BLaER1 (cell line): ENCODE results near the gene PHAX.
"Not testable (repeated sequence)": the region's sequence is repeated elsewhere in the genome, so short reads cannot be mapped to it uniquely, and the experiment has no call there.

Source experiments
- H3K27ac ChIP-seq: shearing (Covaris generic); formaldehyde crosslinking; 2 replicates; pipeline ENCODE4 v1.8.1; 2022
- H3K27me3 ChIP-seq: shearing (Covaris generic); formaldehyde crosslinking; 2 replicates; pipeline ENCODE4 v1.8.1; 2022
- H3K36me3 ChIP-seq: shearing (Covaris generic); formaldehyde crosslinking; 2 replicates; pipeline ENCODE4 v1.8.1; 2022
- H3K4me1 ChIP-seq: shearing (Covaris generic); formaldehyde crosslinking; 2 replicates; pipeline ENCODE4 v1.8.1; 2022
- H3K4me2 ChIP-seq: shearing (Covaris generic); formaldehyde crosslinking; 2 replicates; pipeline ENCODE4 v1.8.1; 2022
- H3K4me3 ChIP-seq: shearing (Covaris generic); formaldehyde crosslinking; 2 replicates; pipeline ENCODE4 v1.8.1; 2022
- H3K9ac ChIP-seq: shearing (Covaris generic); formaldehyde crosslinking; 2 replicates; pipeline ENCODE4 v1.8.1; 2022
- H3K9me3 ChIP-seq: shearing (Covaris generic); formaldehyde crosslinking; 2 replicates; pipeline ENCODE4 v1.8.1; 2022
- H4K20me1 ChIP-seq: shearing (Covaris generic); formaldehyde crosslinking; 2 replicates; pipeline ENCODE4 v1.8.1; 2022
- Cebpa-rat ChIP-seq: shearing (Covaris generic); IDR thresholded peaks from 2 replicates; pipeline ENCODE4 v1.8.1; 2022

PHAX gene

DNA sequence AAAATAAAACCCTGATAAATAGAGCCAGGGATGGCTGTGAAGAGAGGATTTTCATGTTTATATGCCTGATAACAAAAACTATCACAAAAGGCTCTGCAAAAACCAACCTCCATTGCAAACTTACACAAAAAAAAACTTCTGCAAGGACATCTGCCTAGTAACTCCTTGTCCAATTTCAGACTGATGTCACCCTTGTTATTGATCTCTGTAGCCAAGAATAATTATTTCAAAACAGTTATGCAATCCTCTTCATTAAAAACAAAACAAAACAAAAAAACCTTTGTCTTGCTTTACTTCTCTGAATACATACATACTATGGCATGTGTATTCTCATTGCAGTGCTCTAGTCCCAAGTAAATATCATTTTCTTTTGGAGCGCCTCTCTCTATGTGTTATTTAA, 49.7 kb downstream of the PHAX start:
- H3K4me1 ChIP-seq: 0 out of 2 replicates have a peak, but pooled peaks cover 6% of the 10 kb centered on the region
- H3K36me3 ChIP-seq: no peaks in the 10 kb centered on the region
- H3K4me2 ChIP-seq: no peak overlapping the region
- no peak overlapping the region for H3K9ac ChIP-seq
- TF ChIP-seq Cebpa-rat: no peak
- no peaks in the 10 kb centered on the region for H3K27me3 ChIP-seq
- 0 out of 2 replicates have a peak, but pooled peaks cover 5% of the 10 kb centered on the region for H3K9me3 ChIP-seq
- no peak overlapping the region for H3K4me3 ChIP-seq
- no peaks in the 10 kb centered on the region for H4K20me1 ChIP-seq
- no peak overlapping the region for H3K27ac ChIP-seq

DNA sequence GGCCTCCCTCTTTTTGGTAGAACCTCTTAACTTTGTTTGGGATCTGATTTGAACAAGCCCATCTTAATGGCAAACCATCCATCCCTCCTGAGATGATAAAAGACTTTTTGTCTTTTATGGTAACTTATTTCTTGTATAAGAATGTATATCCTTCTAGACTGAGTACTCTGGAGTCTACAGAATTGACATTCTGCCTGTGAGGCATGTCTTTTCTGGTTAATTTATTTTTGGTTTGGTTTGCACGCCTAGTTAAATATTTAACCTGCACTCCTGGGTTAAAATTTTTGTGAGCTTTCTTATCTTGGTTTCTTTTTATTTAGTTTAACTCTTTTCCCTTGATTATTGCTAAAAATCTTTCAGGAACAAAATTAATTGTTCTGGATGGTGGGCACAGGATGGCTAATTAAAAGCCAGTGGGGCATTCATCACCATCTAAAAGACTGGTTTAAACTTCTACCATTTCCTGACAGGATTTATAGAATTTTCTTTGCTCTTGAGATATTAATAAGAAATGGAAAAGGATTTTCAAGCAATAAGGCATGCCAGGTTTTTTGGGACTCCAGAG, 50.3 kb downstream of the PHAX start:
- no peak overlapping the region for H3K4me2 ChIP-seq
- 0 out of 2 replicates have a peak, but pooled peaks cover 5% of the 10 kb centered on the region for H3K9me3 ChIP-seq

DNA sequence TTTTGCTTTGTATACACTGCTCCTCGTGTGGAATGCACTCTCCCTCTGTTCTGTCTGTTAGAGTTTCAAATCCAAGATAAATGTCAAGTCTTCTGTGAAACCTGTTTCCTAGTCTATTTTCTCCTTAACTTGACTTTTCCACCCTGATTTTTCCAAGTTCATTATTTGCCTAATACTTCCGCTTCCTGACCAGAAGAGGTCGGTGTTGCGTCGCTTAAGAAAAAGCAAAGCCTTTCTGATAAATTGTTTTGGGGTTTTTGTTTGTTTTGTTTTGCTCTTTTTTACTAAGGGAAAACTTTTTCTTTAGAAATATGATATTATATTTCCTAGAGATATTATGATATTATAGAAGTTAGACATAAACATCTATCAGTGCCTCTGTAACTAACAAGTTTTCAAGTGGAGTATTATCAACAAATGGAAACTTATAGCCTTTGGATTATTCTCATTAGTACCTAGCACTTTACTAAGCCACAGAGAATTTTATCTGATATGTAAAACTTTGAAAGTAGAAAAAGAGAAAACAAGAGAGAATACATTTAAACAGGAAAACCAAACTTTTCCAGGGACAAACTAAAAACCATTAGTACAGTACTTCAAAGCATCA, 55.8 kb downstream of the PHAX start:
- Histone ChIP-seq H3K4me3 (no peak overlapping the region), H3K27me3 (no peaks in the 10 kb centered on the region), H3K36me3 (no peaks in the 10 kb centered on the region), H3K4me1 (0 out of 2 replicates have a peak, but pooled peaks cover 5% of the 10 kb centered on the region), H3K4me2 (no peak overlapping the region), H4K20me1 (no peaks in the 10 kb centered on the region), H3K9ac (no peak overlapping the region), H3K27ac (no peak overlapping the region), H3K9me3 (no peaks in the 10 kb centered on the region)
- TF ChIP-seq Cebpa-rat: no peak

More for the DNA sequence above, 50.3 kb downstream of the PHAX start:
- Histone ChIP-seq H3K9ac (no peak overlapping the region), H3K27me3 (no peaks in the 10 kb centered on the region), H4K20me1 (no peaks in the 10 kb centered on the region), H3K4me1 (0 out of 2 replicates have a peak, but pooled peaks cover 6% of the 10 kb centered on the region), H3K4me3 (no peak overlapping the region), H3K36me3 (no peaks in the 10 kb centered on the region), H3K27ac (no peak overlapping the region)
- TF ChIP-seq Cebpa-rat: no peak

DNA sequence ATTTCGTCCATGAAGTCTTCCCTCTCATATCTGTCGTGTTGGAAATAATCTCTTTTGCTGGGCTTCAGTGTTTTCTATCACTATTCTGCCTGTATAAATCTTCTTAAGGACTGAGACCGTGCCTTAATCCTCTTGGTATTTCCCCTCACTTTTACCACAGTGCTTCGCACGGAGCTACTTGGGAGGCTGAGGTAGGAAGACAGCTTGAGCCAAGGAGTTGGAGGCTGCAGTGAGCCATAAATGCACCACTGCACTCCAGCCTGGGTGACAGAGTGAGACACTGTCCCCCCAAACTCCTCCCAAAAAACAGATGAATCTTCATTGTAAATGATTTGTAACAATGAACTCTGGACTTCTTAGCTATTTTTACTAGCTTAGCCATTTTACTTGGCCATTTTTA, 57.8 kb downstream of the PHAX start:
- H3K36me3 ChIP-seq: no peaks in the 10 kb centered on the region
- H3K4me2 ChIP-seq: no peak overlapping the region
- no peak for TF ChIP-seq Cebpa-rat
- H3K9me3 ChIP-seq: no peaks in the 10 kb centered on the region
- H3K4me3 ChIP-seq: no peak overlapping the region
- H3K27me3 ChIP-seq: no peaks in the 10 kb centered on the region
- H3K4me1 ChIP-seq: no peaks in the 10 kb centered on the region
- no peaks in the 10 kb centered on the region for H4K20me1 ChIP-seq
- H3K27ac ChIP-seq: no peak overlapping the region
- no peak overlapping the region for H3K9ac ChIP-seq

DNA sequence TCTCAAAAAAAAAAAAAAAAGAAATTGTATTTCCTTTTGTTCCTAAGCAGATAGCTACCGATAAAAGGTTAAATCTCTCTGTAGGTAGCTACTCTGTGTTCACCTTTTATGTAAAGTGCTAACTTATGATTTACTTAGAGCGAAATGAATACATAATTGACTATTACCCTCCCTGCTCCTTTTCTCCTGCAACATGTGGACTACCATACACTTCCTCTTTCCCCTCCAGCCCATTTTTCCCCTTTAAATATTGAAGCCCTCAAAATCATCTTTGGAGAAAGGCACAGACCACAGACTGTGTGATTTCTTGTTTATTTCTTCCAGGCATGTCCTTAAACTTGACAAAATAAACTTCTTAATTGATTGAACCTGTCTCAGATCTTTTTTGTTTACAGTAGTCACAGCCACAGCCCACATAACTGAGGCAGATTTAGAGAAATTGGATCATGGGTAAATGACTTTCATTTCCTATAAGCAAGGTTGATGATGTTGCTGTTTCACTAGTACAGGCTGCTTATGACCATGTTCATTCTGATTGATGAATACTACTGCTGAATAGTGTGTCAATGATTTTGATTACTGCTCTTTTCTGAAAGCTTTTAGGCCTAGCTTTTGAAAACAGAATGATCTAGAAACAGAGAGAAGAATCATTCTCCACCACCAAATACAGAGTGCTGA, 59.2 kb downstream of the PHAX start:
- Histone ChIP-seq H3K36me3 (no peaks in the 10 kb centered on the region), H4K20me1 (no peaks in the 10 kb centered on the region), H3K4me3 (no peak overlapping the region), H3K27me3 (no peaks in the 10 kb centered on the region), H3K4me2 (no peak overlapping the region), H3K27ac (no peak overlapping the region), H3K9ac (no peak overlapping the region), H3K4me1 (no peaks in the 10 kb centered on the region), H3K9me3 (no peaks in the 10 kb centered on the region)
- no peak for TF ChIP-seq Cebpa-rat

DNA sequence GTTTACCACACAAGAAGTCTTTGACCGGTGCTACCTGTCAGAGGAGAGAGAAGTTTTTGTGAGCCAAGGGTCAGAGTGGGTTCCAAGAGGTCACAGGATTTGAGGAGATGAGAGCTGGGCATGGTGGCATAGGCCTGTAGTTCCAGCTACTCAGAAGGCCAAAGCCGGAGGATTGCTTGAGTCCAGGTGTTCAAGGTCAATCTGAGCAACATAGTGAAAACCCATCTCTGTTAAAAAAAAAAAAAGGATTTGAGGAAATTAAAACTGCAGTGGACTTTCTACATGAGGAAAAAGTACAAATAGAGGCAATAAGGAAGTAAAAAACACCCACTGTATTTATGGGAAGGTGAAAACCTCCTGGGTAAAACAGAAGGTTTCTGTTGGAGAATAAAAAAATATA, 63.8 kb downstream of the PHAX start:
- H3K36me3 ChIP-seq: no peaks in the 10 kb centered on the region
- no peak for TF ChIP-seq Cebpa-rat
- no peaks in the 10 kb centered on the region for H3K27me3 ChIP-seq
- no peak overlapping the region for H3K4me2 ChIP-seq
- H3K4me1 ChIP-seq: no peaks in the 10 kb centered on the region
- H3K9ac ChIP-seq: no peak overlapping the region
- H3K4me3 ChIP-seq: no peak overlapping the region
- H3K27ac ChIP-seq: no peak overlapping the region
- H3K9me3 ChIP-seq: peaks cover 21% of the 10 kb centered on the region
- H4K20me1 ChIP-seq: no peaks in the 10 kb centered on the region

DNA sequence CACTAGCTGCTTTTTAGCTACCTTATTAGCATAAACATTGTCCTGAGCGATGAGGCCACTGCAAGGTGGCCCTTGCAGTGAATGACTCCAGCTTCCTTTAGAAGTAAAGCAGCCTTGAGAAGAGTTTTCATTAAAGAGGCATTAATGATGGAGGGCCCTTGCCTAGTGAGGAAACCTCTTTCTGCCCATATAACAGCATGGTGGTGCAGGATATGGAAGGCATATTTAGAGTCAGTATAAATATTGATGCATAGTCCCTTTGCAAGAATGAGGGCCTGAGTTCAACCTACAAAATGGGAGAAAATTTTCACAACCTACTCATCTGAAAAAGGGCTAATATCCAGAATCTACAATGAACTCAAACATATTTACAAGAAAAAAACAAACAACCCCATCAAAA, 69.4 kb downstream of the PHAX start:
- not testable (repeated sequence) for H3K36me3 ChIP-seq, H3K4me3 ChIP-seq, H3K27me3 ChIP-seq, H3K27ac ChIP-seq, H4K20me1 ChIP-seq, H3K9ac ChIP-seq, H3K4me1 ChIP-seq, H3K4me2 ChIP-seq
- peaks cover 35% of the 10 kb centered on the region for H3K9me3 ChIP-seq

DNA sequence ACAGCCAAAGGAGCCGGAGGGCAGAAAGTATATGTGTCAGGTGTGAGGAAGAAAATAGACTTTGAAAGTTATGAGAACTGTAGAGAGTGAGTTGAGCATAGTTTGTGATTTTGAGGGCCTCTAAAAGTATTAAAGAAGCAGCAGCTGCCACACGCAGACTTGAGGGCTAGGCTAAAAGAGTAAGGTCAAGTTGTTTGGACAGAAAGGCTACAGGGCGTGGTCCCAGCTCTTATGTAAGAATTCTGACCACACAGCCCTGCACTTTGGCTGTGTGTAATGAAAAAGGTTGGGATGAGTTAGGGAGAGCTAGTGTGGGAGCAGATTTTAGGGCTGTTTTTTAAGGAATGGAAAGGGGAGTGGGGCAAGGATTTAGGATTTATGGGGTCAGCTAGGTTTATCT, 70.9 kb downstream of the PHAX start:
- H3K36me3 ChIP-seq, H3K27ac ChIP-seq, H4K20me1 ChIP-seq, H3K4me3 ChIP-seq, H3K9ac ChIP-seq, H3K27me3 ChIP-seq, H3K4me2 ChIP-seq: not testable (repeated sequence)
- H3K4me1 ChIP-seq: peaks cover 11% of the 10 kb centered on the region; the same call in 1 of the 2 replicates
- H3K9me3 ChIP-seq: peaks cover 35% of the 10 kb centered on the region

DNA sequence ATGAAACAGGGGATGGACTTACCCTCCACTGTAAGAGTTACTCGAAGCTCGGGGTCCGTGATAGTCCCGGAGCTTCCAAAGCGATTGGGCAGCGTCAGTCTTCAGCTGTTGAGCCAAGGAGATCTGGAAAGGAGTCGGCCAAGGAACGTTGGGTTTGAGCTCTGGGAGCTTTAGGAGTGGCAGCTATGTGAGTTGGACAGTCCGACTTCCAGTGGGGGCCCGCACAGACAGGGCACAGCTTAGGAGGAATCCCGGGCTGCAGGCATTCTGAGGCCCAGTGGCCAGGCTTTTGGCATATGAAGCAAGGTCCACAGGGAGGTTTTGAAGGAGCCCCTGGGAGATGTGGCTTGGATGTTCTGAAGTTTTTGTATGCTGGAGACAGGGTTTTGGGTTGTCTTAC, 72.7 kb downstream of the PHAX start:
- Histone ChIP-seq H3K27ac (no peak overlapping the region), H3K4me2 (no peak overlapping the region), H4K20me1 (no peaks in the 10 kb centered on the region), H3K4me1 (peaks cover 13% of the 10 kb centered on the region; the same call in 1 of the 2 replicates), H3K4me3 (no peak overlapping the region), H3K27me3 (no peaks in the 10 kb centered on the region), H3K9me3 (peaks cover 25% of the 10 kb centered on the region), H3K36me3 (no peaks in the 10 kb centered on the region), H3K9ac (no peak overlapping the region)
- TF ChIP-seq Cebpa-rat: no peak

DNA sequence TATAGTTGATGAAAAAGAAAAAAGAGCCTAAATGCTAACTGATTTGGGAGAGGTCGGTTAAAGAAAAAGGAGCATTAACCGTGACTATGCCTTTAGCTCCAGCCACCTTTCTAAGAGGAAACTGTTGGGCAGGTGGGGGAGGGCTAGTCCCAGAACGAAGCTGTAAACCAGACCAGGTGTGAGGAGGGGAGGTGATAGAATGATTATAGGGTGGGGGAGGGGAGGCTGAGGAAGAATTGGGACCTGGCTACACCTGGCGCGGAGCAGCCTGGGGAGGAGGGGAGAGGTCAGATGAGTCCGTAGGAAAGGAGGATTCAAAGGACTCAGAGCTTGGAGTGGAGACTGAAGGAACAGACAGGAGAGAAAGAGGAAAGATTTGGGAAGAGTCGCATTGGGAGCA, 73.4 kb downstream of the PHAX start:
- Histone ChIP-seq H3K36me3 (no peaks in the 10 kb centered on the region), H3K9me3 (peaks cover 18% of the 10 kb centered on the region), H3K4me3 (no peak overlapping the region), H3K9ac (no peak overlapping the region), H3K4me2 (no peak overlapping the region), H3K27ac (no peak overlapping the region), H4K20me1 (no peaks in the 10 kb centered on the region), H3K27me3 (no peaks in the 10 kb centered on the region), H3K4me1 (peaks cover 20% of the 10 kb centered on the region)
- TF ChIP-seq Cebpa-rat: no peak
